SH-SY5Y (cell line): ENCODE measurements around the gene RALBP1.

Experiments used
- GATA2 ChIP-seq: IDR thresholded peaks from 2 replicates; pipeline ENCODE4 v1.6.1; 2011; ENCODE audit warnings: mild to moderate bottlenecking, low read depth, low read length
- GATA3 ChIP-seq: IDR thresholded peaks from 2 replicates; pipeline ENCODE4 v1.6.1; 2011; ENCODE audit warnings: low read depth, mild to moderate bottlenecking, low read length, moderate library complexity

DNA sequence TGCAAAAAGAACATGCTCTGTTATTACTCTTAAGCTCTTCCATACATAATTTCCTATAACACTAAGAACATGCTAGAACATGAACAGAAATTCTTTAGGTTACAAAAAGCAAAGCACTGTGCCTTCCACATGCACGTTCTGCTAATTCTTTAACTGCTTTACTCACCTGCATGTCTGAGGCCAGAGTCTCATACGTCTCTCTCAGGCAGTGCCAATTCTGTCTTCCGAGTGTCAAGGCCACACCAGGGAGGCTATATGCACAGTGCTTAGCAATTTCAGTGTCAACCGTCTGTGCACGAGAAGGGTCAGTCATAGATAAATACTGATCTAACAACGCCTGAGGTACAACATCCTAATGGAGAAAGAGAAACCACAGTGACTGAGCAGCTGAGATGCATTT, 83.9 kb downstream of the RALBP1 start:
- TF ChIP-seq GATA2 (no peak), GATA3 (no peak)
